HG02981 (cell line): ENCODE data around the gene ZNF8.
"Not testable (repeated sequence)": the region's sequence is repeated elsewhere in the genome, so short reads cannot be mapped to it uniquely, and the experiment has no call there.

Experiments used
- ATAC-seq: cut with Tn5 transposase; IDR thresholded peaks from one replicate; pipeline ENCODE4 v1.9.1; 2021; ENCODE audit warnings: mild to moderate bottlenecking, moderate library complexity; ENCODE audit not compliant: unreplicated experiment

Gene ZNF8

GRCh38 chr19:58278541-58279041 lies at the start of gene ZNF8:
Gene ZNF8 (plus strand): TSS chr19:58278955. CDS start chr19:58279082, 127 bp downstream.
- ATAC-seq = peak; percentile 95

- no peak for ATAC-seq
Measured at GRCh38 chr19:58229255-58229639, 49.5 kb upstream of the ZNF8 start.

GRCh38 chr19:58237324-58237723 lies 41.4 kb upstream of the ZNF8 start:
- no peak for ATAC-seq

- no peak for ATAC-seq
Measured at GRCh38 chr19:58243351-58243750, 35.4 kb upstream of the ZNF8 start.

GRCh38 chr19:58248886-58249285 lies 29.9 kb upstream of the ZNF8 start:
- ATAC-seq = no peak

GRCh38 chr19:58252102-58252685 lies 26.6 kb upstream of the ZNF8 start:
- no peak for ATAC-seq

- not testable (repeated sequence) for ATAC-seq
Measured at GRCh38 chr19:58258259-58258658, 20.5 kb upstream of the ZNF8 start.

- no peak for ATAC-seq
Measured at GRCh38 chr19:58261600-58261967, 17.2 kb upstream of the ZNF8 start.

GRCh38 chr19:58261968-58262921 lies 16.5 kb upstream of the ZNF8 start:
- no peak for ATAC-seq

- no peak for ATAC-seq
Measured at GRCh38 chr19:58262922-58263296, 15.8 kb upstream of the ZNF8 start.

GRCh38 chr19:58265100-58265499 lies 13.7 kb upstream of the ZNF8 start:
- no peak for ATAC-seq

- ATAC-seq = no peak
Measured at GRCh38 chr19:58268344-58268743, 10.4 kb upstream of the ZNF8 start.

- no peak for ATAC-seq
Measured at GRCh38 chr19:58274771-58275201, 4.0 kb upstream of the ZNF8 start.

GRCh38 chr19:58275564-58275963 lies 3.2 kb upstream of the ZNF8 start:
- no peak for ATAC-seq

- no peak for ATAC-seq
Measured at GRCh38 chr19:58277197-58277596, 1.6 kb upstream of the ZNF8 start.

GRCh38 chr19:58277748-58278540 lies 811 bp upstream of the ZNF8 start:
- no peak for ATAC-seq

GRCh38 chr19:58279042-58279924 lies 528 bp downstream of the ZNF8 start:
- peak; percentile 3 for ATAC-seq

- ATAC-seq = no peak
Measured at GRCh38 chr19:58279925-58280316, 1.2 kb downstream of the ZNF8 start.

GRCh38 chr19:58284199-58284598 lies 5.4 kb downstream of the ZNF8 start:
- ATAC-seq = no peak

GRCh38 chr19:58291943-58292342 lies 13.2 kb downstream of the ZNF8 start:
- no peak for ATAC-seq
